GM12801 (cell line): Measurements from ENCODE around the gene TMEM243.

Experiments
- CTCF ChIP-seq: IDR thresholded peaks from one replicate; pipeline ENCODE4 v1.5.1; 2011; ENCODE audit warnings: control low read depth; ENCODE audit not compliant: insufficient read length; ENCODE audit errors: extremely low read depth

TMEM243 gene

DNA sequence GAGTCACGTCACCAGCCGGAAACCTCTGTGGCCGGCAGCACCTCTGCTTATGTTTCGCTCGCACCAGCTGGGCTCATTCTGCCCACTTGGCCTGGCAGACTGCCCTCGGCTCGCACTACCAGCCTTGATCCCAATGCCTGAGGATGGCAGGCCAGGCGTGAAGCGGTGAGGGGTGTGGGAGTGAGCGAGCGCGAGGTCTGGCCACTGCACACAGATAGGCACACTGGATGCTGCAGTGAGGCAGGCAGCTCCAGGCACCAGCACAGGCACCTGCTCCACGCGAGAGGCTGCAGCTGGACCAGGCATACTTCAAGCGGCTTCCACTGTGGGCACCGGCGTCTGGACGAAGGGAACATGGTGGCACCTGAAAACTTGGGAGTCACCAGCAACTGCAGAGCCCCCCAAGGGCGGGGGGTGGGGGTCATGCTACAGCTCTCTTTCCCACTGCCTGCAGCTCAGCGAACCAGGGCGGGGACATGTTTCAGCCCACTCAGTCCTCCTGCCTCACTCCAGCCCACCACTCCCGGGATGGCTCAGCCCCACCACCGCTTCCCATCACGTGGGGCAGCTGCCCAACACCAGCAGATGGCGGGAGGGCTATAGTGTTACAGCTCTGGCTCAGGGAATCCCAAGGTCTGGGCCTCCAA is 72.7 kb downstream of the TMEM243 start:
- no peak for TF ChIP-seq CTCF
